ENCODE results near the gene ROBO1.

DNA sequence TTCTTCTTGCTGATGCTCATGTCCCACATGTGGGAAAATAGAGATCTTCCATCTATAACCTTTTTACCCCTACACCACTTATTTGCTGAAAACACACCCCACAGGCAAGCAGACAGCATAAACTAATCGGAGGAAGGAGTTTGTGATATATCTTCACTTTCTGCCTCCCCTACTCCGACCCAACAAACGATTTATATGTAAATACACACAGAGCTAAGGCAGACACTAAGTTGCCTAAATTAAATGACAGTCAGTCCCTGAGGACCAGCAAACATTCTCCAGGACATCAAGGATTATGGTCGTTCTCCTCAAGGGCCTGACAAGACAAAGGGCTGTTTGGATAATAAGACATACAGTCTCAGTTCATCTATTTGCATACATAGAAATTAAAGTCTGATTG lies 552.5 kb downstream of the ROBO1 start:
- TF ChIP-seq SP2 (CRISPR knock-in tag; IDR thresholded peaks at IDR 0.05) (no peak), FIP1L1 (IDR thresholded peaks at IDR 0.05; ENCODE audit: borderline replicate concordance, insufficient read depth, low read depth, low read length) (no peak), KDM5A (IDR thresholded peaks at IDR 0.05; ENCODE audit: borderline replicate concordance, low read length) (no peak), THAP11 (CRISPR knock-in tag; IDR thresholded peaks at IDR 0.05) (no peak), JUN (CRISPR knock-in tag; IDR thresholded peaks at IDR 0.05) (no peak), HDAC6 (IDR thresholded peaks at IDR 0.05; ENCODE audit: low read depth, low read length) (no peak), ZNF510 (CRISPR knock-in tag; IDR thresholded peaks at IDR 0.05; ENCODE audit: low read depth) (no peak), FOXP1 (IDR thresholded peaks at IDR 0.05) (no peak), FOXP1 (CRISPR knock-in tag; IDR thresholded peaks at IDR 0.05) (no peak), ZNF138 (CRISPR knock-in tag; IDR thresholded peaks at IDR 0.05; ENCODE audit: low read depth) (no peak)
- TF ChIP-seq, protein P1, sequence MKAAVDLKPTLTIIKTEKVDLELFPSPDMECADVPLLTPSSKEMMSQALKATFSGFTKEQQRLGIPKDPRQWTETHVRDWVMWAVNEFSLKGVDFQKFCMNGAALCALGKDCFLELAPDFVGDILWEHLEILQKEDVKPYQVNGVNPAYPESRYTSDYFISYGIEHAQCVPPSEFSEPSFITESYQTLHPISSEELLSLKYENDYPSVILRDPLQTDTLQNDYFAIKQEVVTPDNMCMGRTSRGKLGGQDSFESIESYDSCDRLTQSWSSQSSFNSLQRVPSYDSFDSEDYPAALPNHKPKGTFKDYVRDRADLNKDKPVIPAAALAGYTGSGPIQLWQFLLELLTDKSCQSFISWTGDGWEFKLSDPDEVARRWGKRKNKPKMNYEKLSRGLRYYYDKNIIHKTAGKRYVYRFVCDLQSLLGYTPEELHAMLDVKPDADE (CRISPR knock-in tag; IDR thresholded peaks at IDR 0.05): no peak
- TF ChIP-seq, protein P2, sequence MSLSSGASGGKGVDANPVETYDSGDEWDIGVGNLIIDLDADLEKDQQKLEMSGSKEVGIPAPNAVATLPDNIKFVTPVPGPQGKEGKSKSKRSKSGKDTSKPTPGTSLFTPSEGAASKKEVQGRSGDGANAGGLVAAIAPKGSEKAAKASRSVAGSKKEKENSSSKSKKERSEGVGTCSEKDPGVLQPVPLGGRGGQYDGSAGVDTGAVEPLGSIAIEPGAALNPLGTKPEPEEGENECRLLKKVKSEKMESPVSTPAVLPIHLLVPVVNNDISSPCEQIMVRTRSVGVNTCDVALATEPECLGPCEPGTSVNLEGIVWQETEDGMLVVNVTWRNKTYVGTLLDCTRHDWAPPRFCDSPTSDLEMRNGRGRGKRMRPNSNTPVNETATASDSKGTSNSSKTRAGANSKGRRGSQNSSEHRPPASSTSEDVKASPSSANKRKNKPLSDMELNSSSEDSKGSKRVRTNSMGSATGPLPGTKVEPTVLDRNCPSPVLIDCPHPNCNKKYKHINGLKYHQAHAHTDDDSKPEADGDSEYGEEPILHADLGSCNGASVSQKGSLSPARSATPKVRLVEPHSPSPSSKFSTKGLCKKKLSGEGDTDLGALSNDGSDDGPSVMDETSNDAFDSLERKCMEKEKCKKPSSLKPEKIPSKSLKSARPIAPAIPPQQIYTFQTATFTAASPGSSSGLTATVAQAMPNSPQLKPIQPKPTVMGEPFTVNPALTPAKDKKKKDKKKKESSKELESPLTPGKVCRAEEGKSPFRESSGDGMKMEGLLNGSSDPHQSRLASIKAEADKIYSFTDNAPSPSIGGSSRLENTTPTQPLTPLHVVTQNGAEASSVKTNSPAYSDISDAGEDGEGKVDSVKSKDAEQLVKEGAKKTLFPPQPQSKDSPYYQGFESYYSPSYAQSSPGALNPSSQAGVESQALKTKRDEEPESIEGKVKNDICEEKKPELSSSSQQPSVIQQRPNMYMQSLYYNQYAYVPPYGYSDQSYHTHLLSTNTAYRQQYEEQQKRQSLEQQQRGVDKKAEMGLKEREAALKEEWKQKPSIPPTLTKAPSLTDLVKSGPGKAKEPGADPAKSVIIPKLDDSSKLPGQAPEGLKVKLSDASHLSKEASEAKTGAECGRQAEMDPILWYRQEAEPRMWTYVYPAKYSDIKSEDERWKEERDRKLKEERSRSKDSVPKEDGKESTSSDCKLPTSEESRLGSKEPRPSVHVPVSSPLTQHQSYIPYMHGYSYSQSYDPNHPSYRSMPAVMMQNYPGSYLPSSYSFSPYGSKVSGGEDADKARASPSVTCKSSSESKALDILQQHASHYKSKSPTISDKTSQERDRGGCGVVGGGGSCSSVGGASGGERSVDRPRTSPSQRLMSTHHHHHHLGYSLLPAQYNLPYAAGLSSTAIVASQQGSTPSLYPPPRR (CRISPR knock-in tag; IDR thresholded peaks at IDR 0.05; ENCODE audit: borderline replicate concordance): no peak
